ENCODE results near the gene RIIAD1.

DNA sequence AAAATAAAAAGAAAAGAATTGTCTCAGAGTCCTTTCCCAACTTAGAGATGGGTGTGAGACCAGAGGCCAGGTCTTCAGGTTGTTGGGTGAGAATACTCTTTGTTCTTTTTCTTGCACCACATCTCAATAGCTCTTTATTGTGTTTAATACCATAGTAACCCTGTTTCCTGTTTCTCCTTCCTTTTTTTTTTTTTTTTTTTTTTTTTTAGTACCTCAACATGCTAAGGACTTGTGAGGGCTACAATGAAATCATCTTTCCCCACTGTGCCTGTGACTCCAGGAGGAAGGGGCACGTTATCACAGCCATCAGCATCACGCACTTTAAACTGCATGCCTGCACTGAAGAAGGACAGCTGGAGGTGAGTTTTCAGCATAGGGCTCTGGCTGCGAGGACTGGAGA is 29.1 kb upstream of the RIIAD1 start:
- TF ChIP-seq, protein P1, sequence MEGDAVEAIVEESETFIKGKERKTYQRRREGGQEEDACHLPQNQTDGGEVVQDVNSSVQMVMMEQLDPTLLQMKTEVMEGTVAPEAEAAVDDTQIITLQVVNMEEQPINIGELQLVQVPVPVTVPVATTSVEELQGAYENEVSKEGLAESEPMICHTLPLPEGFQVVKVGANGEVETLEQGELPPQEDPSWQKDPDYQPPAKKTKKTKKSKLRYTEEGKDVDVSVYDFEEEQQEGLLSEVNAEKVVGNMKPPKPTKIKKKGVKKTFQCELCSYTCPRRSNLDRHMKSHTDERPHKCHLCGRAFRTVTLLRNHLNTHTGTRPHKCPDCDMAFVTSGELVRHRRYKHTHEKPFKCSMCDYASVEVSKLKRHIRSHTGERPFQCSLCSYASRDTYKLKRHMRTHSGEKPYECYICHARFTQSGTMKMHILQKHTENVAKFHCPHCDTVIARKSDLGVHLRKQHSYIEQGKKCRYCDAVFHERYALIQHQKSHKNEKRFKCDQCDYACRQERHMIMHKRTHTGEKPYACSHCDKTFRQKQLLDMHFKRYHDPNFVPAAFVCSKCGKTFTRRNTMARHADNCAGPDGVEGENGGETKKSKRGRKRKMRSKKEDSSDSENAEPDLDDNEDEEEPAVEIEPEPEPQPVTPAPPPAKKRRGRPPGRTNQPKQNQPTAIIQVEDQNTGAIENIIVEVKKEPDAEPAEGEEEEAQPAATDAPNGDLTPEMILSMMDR (IDR thresholded peaks at IDR 0.05) = no peak
- TF ChIP-seq POLR2AphosphoS5 (IDR thresholded peaks at IDR 0.05) = no peak
- TF ChIP-seq POLR2A (IDR thresholded peaks at IDR 0.05) = no peak

All from stomach (tissue), 4 donors.